Upper lobe of left lung (tissue), 4 donors: ENCODE measurements around the gene ZNF318.

Experiments used
- EP300 ChIP-seq, 4 donors: sonication (generic); formaldehyde crosslinking; IDR thresholded peaks; one replicate each; pipeline ENCODE4 v1.5.1; 2017; ENCODE audit warnings: antibody characterized with exemption in 4 of 4, control low read depth in 2 of 4
- POLR2A ChIP-seq, 4 donors: fragments of 450-650 bp; IDR thresholded peaks; one replicate each; pipeline ENCODE4 v1.5.1; 2016 to 2017; ENCODE audit warnings: antibody characterized with exemption in 4 of 4, mild to moderate bottlenecking in 2 of 4
- POLR2AphosphoS5 ChIP-seq, 2 donors: sonication (generic); formaldehyde crosslinking; IDR thresholded peaks; one replicate each; pipeline ENCODE4 v1.5.1; 2017; ENCODE audit warnings: antibody characterized with exemption in 2 of 2
- TF ChIP-seq, protein P1 (sequence below), 6 experiments: fragments of 450-650 bp in 4 of 6; fragments of 200-600 bp in 2 of 6; sonication (generic) in 2 of 6; IDR thresholded peaks; one replicate each; pipeline ENCODE4 v1.5.1; 2016 to 2019; ENCODE audit warnings: antibody characterized with exemption in 6 of 6

DNA sequence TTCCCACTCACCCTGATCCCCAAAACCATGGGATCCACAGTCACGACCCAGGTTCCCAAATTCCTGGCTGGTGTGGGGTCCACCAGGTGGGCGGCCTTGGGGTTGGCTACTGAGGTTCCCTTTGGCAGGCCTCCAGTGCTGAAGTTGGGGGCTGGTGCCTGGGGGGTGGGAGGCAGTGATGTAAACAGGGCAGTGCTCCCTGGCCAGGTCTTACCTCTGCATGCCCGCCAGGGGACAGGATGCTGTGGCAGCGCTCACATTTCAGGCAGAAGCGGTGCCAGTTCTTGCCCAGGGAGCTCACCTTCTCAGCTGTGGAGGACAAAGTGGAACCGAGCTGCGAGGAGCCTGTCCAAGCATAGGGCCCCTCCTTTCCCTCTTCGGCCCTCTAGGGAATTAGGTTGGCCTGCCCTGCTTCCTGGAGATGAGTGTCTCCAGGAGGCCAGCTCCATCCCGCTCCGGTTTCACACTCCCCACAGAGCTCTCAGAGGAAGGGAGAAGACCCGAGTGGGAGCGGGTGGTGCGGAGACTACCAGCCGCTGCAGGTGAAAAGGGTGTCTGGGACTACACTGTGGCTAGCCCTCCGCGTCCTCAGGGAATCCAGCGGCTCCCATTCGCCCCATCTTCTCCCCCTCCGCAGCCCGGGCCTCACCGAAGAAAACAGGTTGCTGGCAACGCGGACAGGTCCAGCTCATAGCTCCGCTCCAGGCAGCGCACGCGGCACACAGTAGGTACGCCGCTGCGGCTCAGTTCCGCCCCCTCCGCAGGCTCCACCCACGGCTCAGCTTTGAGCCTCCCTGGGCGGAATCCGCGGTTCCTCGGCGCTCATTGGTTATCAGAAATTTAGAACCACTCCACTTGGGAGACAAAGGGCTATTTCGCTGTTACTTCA is 61.1 kb downstream of the ZNF318 start, which contains the start of gene CRIP3:
- TF ChIP-seq, protein P1, sequence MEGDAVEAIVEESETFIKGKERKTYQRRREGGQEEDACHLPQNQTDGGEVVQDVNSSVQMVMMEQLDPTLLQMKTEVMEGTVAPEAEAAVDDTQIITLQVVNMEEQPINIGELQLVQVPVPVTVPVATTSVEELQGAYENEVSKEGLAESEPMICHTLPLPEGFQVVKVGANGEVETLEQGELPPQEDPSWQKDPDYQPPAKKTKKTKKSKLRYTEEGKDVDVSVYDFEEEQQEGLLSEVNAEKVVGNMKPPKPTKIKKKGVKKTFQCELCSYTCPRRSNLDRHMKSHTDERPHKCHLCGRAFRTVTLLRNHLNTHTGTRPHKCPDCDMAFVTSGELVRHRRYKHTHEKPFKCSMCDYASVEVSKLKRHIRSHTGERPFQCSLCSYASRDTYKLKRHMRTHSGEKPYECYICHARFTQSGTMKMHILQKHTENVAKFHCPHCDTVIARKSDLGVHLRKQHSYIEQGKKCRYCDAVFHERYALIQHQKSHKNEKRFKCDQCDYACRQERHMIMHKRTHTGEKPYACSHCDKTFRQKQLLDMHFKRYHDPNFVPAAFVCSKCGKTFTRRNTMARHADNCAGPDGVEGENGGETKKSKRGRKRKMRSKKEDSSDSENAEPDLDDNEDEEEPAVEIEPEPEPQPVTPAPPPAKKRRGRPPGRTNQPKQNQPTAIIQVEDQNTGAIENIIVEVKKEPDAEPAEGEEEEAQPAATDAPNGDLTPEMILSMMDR (IDR thresholded peaks at IDR 0.05) = peak in 3 of 6 experiments; percentile 7 to 42 (median 24)
- no peak for TF ChIP-seq POLR2AphosphoS5 (IDR thresholded peaks at IDR 0.05)
- no peak for TF ChIP-seq POLR2A (IDR thresholded peaks at IDR 0.05)
- no peak for TF ChIP-seq EP300 (IDR thresholded peaks at IDR 0.05)
